Endothelial cell of umbilical vein (primary cell): ENCODE measurements around the gene TOM1L2. TPM values are rescaled to one million over a fixed set of nuclear protein-coding genes. Genes with fewer than 3 reads are reported as not detected.

ENCODE experiments used
- BruUV-seq: library from RNA; stranded (reverse); fragments of 400-500 nt; replicated peaks from 2 replicates; lab custom pipeline; 2021; lab: Mats Ljungman, UMichigan
- CTCF ChIA-PET: fragments of 300-600, 350-600 bp; sonication (Branson Sonifier 250); formaldehyde crosslinking; loops from one replicate; lab custom pipeline; 2021; ENCODE audit warnings: antibody characterized with exemption, inconsistent platforms; lab: Charles Lee
- POLR2A ChIA-PET: fragments of 300-600, 350-600 bp; sonication (Branson Sonifier 250); formaldehyde crosslinking; loops from one replicate; lab custom pipeline; 2021; ENCODE audit warnings: antibody characterized with exemption, inconsistent platforms; lab: Charles Lee
- DNase-seq: peaks from one replicate; pipeline ENCODE4 v3.0.0-alpha.2; 2011; ENCODE audit warnings: low read depth, low spot score
- FAIRE-seq: peaks from 2 replicates; lab custom pipeline; 2011; peaks lifted over from hg19 to GRCh38; lab: Jason Lieb, UNC
- H2AFZ ChIP-seq: 2 replicates; pipeline ENCODE4 v1.6.0; 2012; ENCODE audit warnings: low read depth, low read length, control low read depth, inconsistent platforms
- H3K27ac ChIP-seq: 2 replicates; pipeline ENCODE4 v1.5.1; 2011; ENCODE audit warnings: low read depth, mild to moderate bottlenecking, control low read depth, low read length, moderate library complexity; ENCODE audit not compliant: insufficient read depth
- H3K27me3 ChIP-seq, 2 experiments: 2 replicates each; pipeline versions ENCODE4 v1.6.0 to v1.6.1; 2011; ENCODE audit warnings: low read length in 2 of 2, mixed read lengths in 1 of 2; ENCODE audit not compliant: control insufficient read depth in 2 of 2, insufficient read depth in 2 of 2
- H3K36me3 ChIP-seq, 2 experiments: 2 replicates in 1 of 2; 3 replicates in 1 of 2; pipeline ENCODE4 v1.5.1; 2011; ENCODE audit warnings: low read length in 2 of 2, mild to moderate bottlenecking in 1 of 2, moderate library complexity in 1 of 2; ENCODE audit not compliant: control insufficient read depth in 2 of 2, insufficient read depth in 2 of 2; ENCODE audit errors: extremely low read depth in 1 of 2
- H3K4me1 ChIP-seq: 3 replicates; pipeline ENCODE4 v1.5.1; 2011; ENCODE audit warnings: mild to moderate bottlenecking, low read length; ENCODE audit not compliant: control insufficient read depth, insufficient read depth; ENCODE audit errors: extremely low read depth
- H3K4me2 ChIP-seq: 2 replicates; pipeline ENCODE4 v1.6.1; 2011; ENCODE audit warnings: low read length, control low read depth, mixed read lengths; ENCODE audit not compliant: insufficient read depth
- H3K4me3 ChIP-seq, 3 experiments: fragments of 200-600 bp in 1 of 3; sonication (generic), shearing (Covaris generic) in 1 of 3; replicated peaks in 1 of 3; 2 replicates each; pipeline ENCODE4 v1.5.1; 2011 to 2016; ENCODE audit warnings: control low read depth in 3 of 3, low read length in 3 of 3, mild to moderate bottlenecking in 2 of 3, inconsistent platforms in 1 of 3, low read depth in 1 of 3, moderate library complexity in 1 of 3; ENCODE audit not compliant: insufficient read depth in 1 of 3
- H3K79me2 ChIP-seq: 2 replicates; pipeline ENCODE4 v1.6.0; 2012; ENCODE audit warnings: low read length, inconsistent platforms; ENCODE audit not compliant: control insufficient read depth, insufficient read depth
- H3K9ac ChIP-seq: replicated peaks from 2 replicates; pipeline ENCODE3; 2011; ENCODE audit warnings: low read length, control low read depth; ENCODE audit not compliant: insufficient read depth; ENCODE audit errors: extremely low read depth
- H3K9me1 ChIP-seq: replicated peaks from 3 replicates; pipeline ENCODE4 v1.6.0; 2011; ENCODE audit warnings: mild to moderate bottlenecking, low read length; ENCODE audit not compliant: control insufficient read depth, insufficient read depth; ENCODE audit errors: extremely low read depth
- H3K9me3 ChIP-seq: replicated peaks from 2 replicates; pipeline ENCODE4 v1.5.1; 2012; ENCODE audit warnings: low read length, inconsistent platforms; ENCODE audit not compliant: control insufficient read depth, insufficient read depth
- H4K20me1 ChIP-seq: replicated peaks from 2 replicates; pipeline ENCODE3; 2011; ENCODE audit warnings: mild to moderate bottlenecking, low read length; ENCODE audit not compliant: control insufficient read depth, insufficient read depth; ENCODE audit errors: extremely low read depth
- EZH2 ChIP-seq: IDR thresholded peaks from 2 replicates; pipeline ENCODE4 v1.6.1; 2012; ENCODE audit warnings: borderline replicate concordance, low read depth, mild to moderate bottlenecking, moderate library complexity, low read length, inconsistent platforms; ENCODE audit not compliant: severe bottlenecking
- FOS ChIP-seq: IDR thresholded peaks from 2 replicates; pipeline ENCODE4 v1.6.1; 2011; ENCODE audit warnings: mild to moderate bottlenecking, low read length, moderate library complexity, borderline replicate concordance; ENCODE audit not compliant: insufficient read depth
- GATA2 ChIP-seq: IDR thresholded peaks from 2 replicates; pipeline ENCODE4 v1.7.0; 2011; ENCODE audit warnings: low read depth, mild to moderate bottlenecking, moderate library complexity, mixed read lengths, low read length; ENCODE audit not compliant: insufficient read length, insufficient read depth
- JUN ChIP-seq: IDR thresholded peaks from 2 replicates; pipeline ENCODE4 v1.6.1; 2011; ENCODE audit warnings: borderline replicate concordance, low read depth; ENCODE audit not compliant: insufficient read length, insufficient read depth
- MYC ChIP-seq: IDR thresholded peaks from one replicate; pipeline ENCODE4 v1.6.1; 2011; ENCODE audit warnings: mild to moderate bottlenecking, low read depth, low read length
- POLR2A ChIP-seq: IDR thresholded peaks from 2 replicates; pipeline ENCODE4 v1.6.1; 2012; ENCODE audit warnings: low read depth, mild to moderate bottlenecking, control low read depth, low read length
- POLR2AphosphoS5 ChIP-seq: IDR thresholded peaks from 2 replicates; pipeline ENCODE4 v1.6.1; 2012; ENCODE audit warnings: low read depth, mild to moderate bottlenecking, control low read depth, low read length, moderate library complexity; ENCODE audit not compliant: insufficient read depth
- dilution Hi-C: fragments of 300-500 bp; cut with MboI; formaldehyde crosslinking; loops from one replicate; pipeline ENCODE4 v1.15.0; 2019; ENCODE audit warnings: low sequenced_read_pairs; ENCODE audit not compliant: extremely low pct_ligation_motif_present
- intact Hi-C: fragments of 100-400 bp; cut with micrococcal nuclease; formaldehyde crosslinking; loops from one replicate; pipeline ENCODE4 v1.10.0; 2022
- polyA plus RNA-seq, 4 experiments: library from polyadenylated mRNA; depleted of rRNA in 3 of 4; stranded (reverse) in 3 of 4; unstranded in 1 of 4; fragments of >200 nt; gene quantifications; 2 replicates each; pipeline versions ENCODE4 v1.2.1 to v1.2.3, GENCODE V29; 2011 to 2012; ENCODE audit warnings: missing spikeins in 1 of 4
- total RNA-seq: library from RNA; stranded (reverse); gene quantifications from 2 replicates; pipeline ENCODE4 v1.2.3, GENCODE V29; 2021
- TF ChIP-seq, protein P1 (sequence below): IDR thresholded peaks from 2 replicates; pipeline ENCODE4 v1.6.1; 2011; ENCODE audit not compliant: insufficient read depth, insufficient read length
- TF ChIP-seq, protein P2 (sequence below), 2 donors: IDR thresholded peaks; 1 replicate in 1 of 2; 2 replicates in 1 of 2; pipeline ENCODE4 v1.5.1; 2011; ENCODE audit warnings: low read length in 2 of 2, mild to moderate bottlenecking in 2 of 2, moderate library complexity in 2 of 2, control low read depth in 1 of 2, inconsistent platforms in 1 of 2, low read depth in 1 of 2; ENCODE audit not compliant: insufficient read depth in 1 of 2; ENCODE audit errors: extremely low read depth in 1 of 2

Gene TOM1L2
- total and polyA plus RNA-seq, 2 donors (not counting 3 experiments of a cell fraction or from before 2014, with no cell fraction given), result 31.7 to 37.6 TPM

DNA sequence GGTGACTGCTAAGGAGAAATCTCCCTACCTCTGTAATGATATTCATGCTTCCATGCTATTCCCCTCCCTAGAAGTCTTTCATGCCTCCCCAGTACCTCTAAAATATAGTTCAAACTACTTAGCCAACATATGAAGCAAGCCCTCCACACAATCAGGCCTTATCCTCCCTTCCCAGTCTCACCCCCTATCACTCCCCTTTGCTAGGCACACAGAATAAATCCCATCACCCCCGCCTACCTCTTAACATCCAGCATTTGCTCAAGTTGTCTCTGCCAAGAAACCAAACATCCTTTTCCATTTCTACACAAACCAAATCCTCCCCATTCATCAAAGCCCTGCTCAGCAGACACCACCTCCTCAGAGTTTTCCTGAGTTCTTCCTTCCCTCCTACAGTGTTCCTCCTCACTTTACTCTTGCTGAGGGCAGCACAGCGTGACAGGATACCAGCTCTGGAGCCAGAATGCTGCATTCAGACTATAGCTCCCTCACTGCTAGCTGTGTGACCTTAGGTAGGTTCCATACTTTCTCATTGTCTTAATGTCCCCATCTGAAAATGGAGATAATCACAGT is 7.0 kb downstream of the TOM1L2 start:
- no TSS peak for BruUV-seq
- Histone ChIP-seq H3K79me2 (peaks cover 12% of the 10 kb centered on the region), H3K27me3 (no peaks in the 10 kb centered on the region), H4K20me1 (peaks cover 3% of the 10 kb centered on the region), H3K4me1 (no peaks in the 10 kb centered on the region), H3K9ac (no peak overlapping the region), H3K9me3 (no peaks in the 10 kb centered on the region), H3K27ac (no peak overlapping the region), H2AFZ (no peak overlapping the region), H3K9me1 (no peaks in the 10 kb centered on the region), H3K4me2 (no peak overlapping the region), H3K4me3 (no peak overlapping the region), H3K36me3 (no peaks in the 10 kb centered on the region)
- dilution Hi-C loops (no loop called here), intact Hi-C loops (no loop called here)
- FAIRE-seq, result no peak
- POLR2A ChIA-PET, result no interaction called here
- no peak for TF ChIP-seq GATA2
- no peak for TF ChIP-seq JUN
- TF ChIP-seq, protein P1, sequence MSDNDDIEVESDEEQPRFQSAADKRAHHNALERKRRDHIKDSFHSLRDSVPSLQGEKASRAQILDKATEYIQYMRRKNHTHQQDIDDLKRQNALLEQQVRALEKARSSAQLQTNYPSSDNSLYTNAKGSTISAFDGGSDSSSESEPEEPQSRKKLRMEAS, result no peak
- no peak for TF ChIP-seq POLR2A
- TF ChIP-seq, protein P2, sequence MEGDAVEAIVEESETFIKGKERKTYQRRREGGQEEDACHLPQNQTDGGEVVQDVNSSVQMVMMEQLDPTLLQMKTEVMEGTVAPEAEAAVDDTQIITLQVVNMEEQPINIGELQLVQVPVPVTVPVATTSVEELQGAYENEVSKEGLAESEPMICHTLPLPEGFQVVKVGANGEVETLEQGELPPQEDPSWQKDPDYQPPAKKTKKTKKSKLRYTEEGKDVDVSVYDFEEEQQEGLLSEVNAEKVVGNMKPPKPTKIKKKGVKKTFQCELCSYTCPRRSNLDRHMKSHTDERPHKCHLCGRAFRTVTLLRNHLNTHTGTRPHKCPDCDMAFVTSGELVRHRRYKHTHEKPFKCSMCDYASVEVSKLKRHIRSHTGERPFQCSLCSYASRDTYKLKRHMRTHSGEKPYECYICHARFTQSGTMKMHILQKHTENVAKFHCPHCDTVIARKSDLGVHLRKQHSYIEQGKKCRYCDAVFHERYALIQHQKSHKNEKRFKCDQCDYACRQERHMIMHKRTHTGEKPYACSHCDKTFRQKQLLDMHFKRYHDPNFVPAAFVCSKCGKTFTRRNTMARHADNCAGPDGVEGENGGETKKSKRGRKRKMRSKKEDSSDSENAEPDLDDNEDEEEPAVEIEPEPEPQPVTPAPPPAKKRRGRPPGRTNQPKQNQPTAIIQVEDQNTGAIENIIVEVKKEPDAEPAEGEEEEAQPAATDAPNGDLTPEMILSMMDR (IDR thresholded peaks at IDR 0.05; ENCODE audit: extremely low read depth in 1 of 2, insufficient read depth in 1 of 2, low read depth in 1 of 2, low read length in 2 of 2), result no peak
- no peak for TF ChIP-seq MYC
- TF ChIP-seq POLR2AphosphoS5, result no peak
- no peak for TF ChIP-seq EZH2
- TF ChIP-seq FOS, result no peak
- no peak for DNase-seq
- CTCF ChIA-PET, result interaction anchor here (1.1 kb wide), 1 partner anchor 18 kb away, joined by 3 read pairs; no protein-coding TSS in a partner anchor
